ENCODE measurements around the gene ZNF205. TPM values are rescaled to one million over a fixed set of nuclear protein-coding genes. Genes with fewer than 3 reads are reported as not detected.

Gene ZNF205
- total RNA-seq, 1 experiment from 2014 or later: 17.0 TPM

DNA sequence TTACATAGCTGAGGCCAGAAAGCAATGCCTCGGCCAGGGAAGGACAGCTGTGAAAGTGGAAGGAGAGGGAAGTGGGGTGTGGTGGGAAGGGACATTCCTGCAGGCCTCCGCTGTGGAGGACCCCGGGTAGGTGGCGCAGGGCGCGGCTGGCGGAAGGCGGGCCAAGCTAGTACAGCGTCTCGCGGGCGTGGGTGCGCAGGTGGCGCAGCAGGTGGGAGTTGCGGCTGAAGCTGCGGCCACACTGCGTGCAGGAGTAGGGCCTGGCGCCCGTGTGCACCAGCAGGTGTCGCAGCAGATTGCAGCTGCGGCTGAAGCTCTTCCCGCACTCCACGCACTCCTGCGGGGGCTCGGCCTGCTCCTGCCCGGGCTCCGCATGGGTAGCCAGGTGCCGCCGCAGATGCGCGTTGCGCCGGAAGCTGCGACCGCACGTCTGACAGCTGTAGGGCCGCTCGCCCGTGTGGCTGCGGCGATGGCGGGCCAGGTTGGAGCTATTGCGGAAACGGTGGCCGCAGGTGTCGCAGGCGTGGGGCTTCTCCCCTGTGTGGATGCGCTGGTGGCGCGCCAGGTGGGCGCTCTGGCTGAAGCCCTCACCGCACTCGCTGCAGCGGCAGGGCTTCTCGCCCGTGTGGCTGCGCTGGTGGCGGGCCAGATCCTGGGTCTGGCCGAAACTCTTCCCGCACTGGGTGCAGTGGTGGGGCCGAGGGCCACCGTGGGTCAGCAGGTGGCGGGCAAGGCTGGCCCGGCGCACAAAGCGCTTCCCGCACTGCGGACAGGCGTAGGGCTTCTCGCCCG lies 23.3 kb upstream of the ZNF205 start (continued):
- TF ChIP-seq, protein P1, sequence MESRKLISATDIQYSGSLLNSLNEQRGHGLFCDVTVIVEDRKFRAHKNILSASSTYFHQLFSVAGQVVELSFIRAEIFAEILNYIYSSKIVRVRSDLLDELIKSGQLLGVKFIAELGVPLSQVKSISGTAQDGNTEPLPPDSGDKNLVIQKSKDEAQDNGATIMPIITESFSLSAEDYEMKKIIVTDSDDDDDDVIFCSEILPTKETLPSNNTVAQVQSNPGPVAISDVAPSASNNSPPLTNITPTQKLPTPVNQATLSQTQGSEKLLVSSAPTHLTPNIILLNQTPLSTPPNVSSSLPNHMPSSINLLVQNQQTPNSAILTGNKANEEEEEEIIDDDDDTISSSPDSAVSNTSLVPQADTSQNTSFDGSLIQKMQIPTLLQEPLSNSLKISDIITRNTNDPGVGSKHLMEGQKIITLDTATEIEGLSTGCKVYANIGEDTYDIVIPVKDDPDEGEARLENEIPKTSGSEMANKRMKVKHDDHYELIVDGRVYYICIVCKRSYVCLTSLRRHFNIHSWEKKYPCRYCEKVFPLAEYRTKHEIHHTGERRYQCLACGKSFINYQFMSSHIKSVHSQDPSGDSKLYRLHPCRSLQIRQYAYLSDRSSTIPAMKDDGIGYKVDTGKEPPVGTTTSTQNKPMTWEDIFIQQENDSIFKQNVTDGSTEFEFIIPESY (IDR thresholded peaks at IDR 0.05; ENCODE audit: extremely low read depth, insufficient replicate concordance, low read length): no peak
- TF ChIP-seq EZH2 (IDR thresholded peaks at IDR 0.05): no peak
- no peak for TF ChIP-seq SP1 (IDR thresholded peaks at IDR 0.05; ENCODE audit: low read depth)
- TF ChIP-seq FOSL1 (IDR thresholded peaks at IDR 0.05; ENCODE audit: low read depth): no peak
- TF ChIP-seq JUND (IDR thresholded peaks at IDR 0.05): no peak
- TF ChIP-seq SRF (IDR thresholded peaks at IDR 0.05; ENCODE audit: low read depth): no peak
- TF ChIP-seq RAD21 (IDR thresholded peaks at IDR 0.05; ENCODE audit: low read depth): no peak
- TF ChIP-seq SIN3A (IDR thresholded peaks at IDR 0.05; ENCODE audit: low read depth): no peak

- Histone ChIP-seq H3K4me3 (replicated peaks in 1 of 2; ENCODE audit: low read depth in 1 of 2, low read length in 2 of 2) (no peak overlapping the region), H4K20me1 (ENCODE audit: insufficient read depth) (no peaks in the 10 kb centered on the region), H3K4me2 (ENCODE audit: low read length) (no peak overlapping the region), H3K9me2 (ENCODE audit: insufficient read depth) (no peaks in the 10 kb centered on the region), H3K27ac (ENCODE audit: low read depth, low read length) (no peak overlapping the region), H3K79me2 (ENCODE audit: insufficient read depth, low read length) (no peaks in the 10 kb centered on the region), H3K4me1 (ENCODE audit: control insufficient read depth in 1 of 2, insufficient read depth in 2 of 2, low read length in 2 of 2) (no peaks in the 10 kb centered on the region), H3K9ac (ENCODE audit: low read length) (no peak overlapping the region), H2AFZ (ENCODE audit: low read depth, low read length, poor library complexity, severe bottlenecking) (no peak overlapping the region), H3K9me3 (ENCODE audit: control insufficient read depth in 1 of 2, insufficient read depth in 1 of 2, low read depth in 1 of 2, low read length in 2 of 2) (no peaks in the 10 kb centered on the region), H3K27me3 (ENCODE audit: insufficient read depth, low read length) (no peaks in the 10 kb centered on the region), H3K36me3 (ENCODE audit: control insufficient read depth in 1 of 2, insufficient read depth in 2 of 2, low read length in 2 of 2) (no peaks in the 10 kb centered on the region)
- CTCF ChIA-PET: no interaction called here
- ATAC-seq (no peak), DNase-seq (ENCODE audit: low read depth, low spot score) (no peak)
- intact Hi-C loops (cut with micrococcal nuclease): no loop called here
- POLR2A ChIA-PET: no interaction called here
- BruUV-seq (replicated peaks): no TSS peak
- TF ChIP-seq ZFX (IDR thresholded peaks at IDR 0.05): no peak
- no peak for TF ChIP-seq ELF1 (IDR thresholded peaks at IDR 0.05; ENCODE audit: borderline replicate concordance, low read depth)
- no peak for TF ChIP-seq SRF (IDR thresholded peaks at IDR 0.05; ENCODE audit: low read depth)
- TF ChIP-seq SIN3A (IDR thresholded peaks at IDR 0.05; ENCODE audit: low read depth): no peak
- no peak for TF ChIP-seq CEBPB (IDR thresholded peaks at IDR 0.05; ENCODE audit: low read depth)
- no peak for TF ChIP-seq CTCF (IDR thresholded peaks at IDR 0.05 in 2 of 3, conservative IDR thresholded peaks at IDR 0.05 in 1 of 3; ENCODE audit: borderline replicate concordance in 1 of 3, insufficient read depth in 1 of 3, low read depth in 2 of 3, low read length in 2 of 3)
- RAD21 ChIA-PET (ENCODE audit: low non-redundant PET in 1 of 2, low total read pairs in 2 of 2, uncharacterized antibody in 2 of 2, unreplicated experiment in 2 of 2): no interaction called here
Observed at GRCh38 chr16:3089717-3090592, 22.4 kb upstream of the ZNF205 start.
